LNCaP clone FGC (cell line): Measurements from ENCODE around the gene HYAL1.

Experiments
- DNase-seq: peaks from one replicate; pipeline ENCODE4 v3.0.0-alpha.2; 2011; ENCODE audit warnings: low read depth
- H3K4me3 ChIP-seq: 2 replicates; pipeline ENCODE4 v1.5.1; 2011; ENCODE audit warnings: mild to moderate bottlenecking, low read depth, low read length, control low read depth
- TF ChIP-seq, protein P1 (sequence below): IDR thresholded peaks from 2 replicates; pipeline ENCODE4 v1.5.1; 2012; ENCODE audit warnings: mild to moderate bottlenecking; ENCODE audit not compliant: control insufficient read depth, insufficient read depth; ENCODE audit errors: extremely low read depth

The HYAL1 gene

DNA sequence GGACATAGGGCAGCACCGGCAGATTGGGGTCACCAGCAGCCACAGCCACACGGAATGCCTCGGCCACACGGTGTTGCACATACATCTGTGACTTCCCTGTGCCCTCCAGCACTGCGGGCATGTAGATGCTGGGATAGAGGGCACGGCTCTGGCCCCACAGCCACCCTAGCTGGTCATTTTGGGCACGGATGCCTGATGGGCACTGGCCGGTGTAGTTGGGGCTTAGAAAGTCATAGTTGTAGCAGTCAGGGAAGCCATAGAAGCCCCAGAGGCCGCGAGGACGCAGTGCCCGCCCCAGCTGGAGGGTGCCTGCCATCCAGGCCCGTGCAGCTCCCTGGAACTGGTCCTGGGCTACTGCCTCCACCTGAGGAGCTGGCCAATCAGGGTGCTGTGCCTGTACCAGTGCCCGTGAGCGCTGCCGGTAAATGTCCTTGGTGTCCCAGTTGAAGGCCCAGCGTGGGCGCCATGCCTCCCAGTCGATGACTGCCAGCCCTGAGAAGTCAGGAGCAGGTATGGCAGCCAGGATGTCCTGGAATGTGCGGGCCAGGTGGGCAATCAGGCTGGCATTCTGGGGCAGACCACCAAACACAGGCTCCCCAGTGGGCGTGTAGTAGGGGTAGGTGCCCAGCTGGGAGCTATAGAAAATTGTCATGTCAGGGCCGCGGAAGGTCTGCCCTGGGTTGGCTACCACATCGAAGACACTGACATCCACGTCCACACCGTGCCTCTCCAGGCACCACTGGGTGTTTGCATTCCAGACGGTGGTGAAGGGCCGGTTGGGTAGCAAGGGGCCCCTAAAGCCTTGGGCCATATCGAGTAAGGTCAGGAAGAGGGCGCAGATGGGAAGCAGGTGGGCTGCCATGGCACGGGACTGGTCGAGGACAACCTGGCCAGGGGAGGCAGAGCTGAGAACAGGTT, 1.0 kb downstream of the HYAL1 start:
- DNase-seq, result no peak
- TF ChIP-seq, protein P1, sequence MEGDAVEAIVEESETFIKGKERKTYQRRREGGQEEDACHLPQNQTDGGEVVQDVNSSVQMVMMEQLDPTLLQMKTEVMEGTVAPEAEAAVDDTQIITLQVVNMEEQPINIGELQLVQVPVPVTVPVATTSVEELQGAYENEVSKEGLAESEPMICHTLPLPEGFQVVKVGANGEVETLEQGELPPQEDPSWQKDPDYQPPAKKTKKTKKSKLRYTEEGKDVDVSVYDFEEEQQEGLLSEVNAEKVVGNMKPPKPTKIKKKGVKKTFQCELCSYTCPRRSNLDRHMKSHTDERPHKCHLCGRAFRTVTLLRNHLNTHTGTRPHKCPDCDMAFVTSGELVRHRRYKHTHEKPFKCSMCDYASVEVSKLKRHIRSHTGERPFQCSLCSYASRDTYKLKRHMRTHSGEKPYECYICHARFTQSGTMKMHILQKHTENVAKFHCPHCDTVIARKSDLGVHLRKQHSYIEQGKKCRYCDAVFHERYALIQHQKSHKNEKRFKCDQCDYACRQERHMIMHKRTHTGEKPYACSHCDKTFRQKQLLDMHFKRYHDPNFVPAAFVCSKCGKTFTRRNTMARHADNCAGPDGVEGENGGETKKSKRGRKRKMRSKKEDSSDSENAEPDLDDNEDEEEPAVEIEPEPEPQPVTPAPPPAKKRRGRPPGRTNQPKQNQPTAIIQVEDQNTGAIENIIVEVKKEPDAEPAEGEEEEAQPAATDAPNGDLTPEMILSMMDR, result no peak
- no peak overlapping the region for H3K4me3 ChIP-seq

DNA sequence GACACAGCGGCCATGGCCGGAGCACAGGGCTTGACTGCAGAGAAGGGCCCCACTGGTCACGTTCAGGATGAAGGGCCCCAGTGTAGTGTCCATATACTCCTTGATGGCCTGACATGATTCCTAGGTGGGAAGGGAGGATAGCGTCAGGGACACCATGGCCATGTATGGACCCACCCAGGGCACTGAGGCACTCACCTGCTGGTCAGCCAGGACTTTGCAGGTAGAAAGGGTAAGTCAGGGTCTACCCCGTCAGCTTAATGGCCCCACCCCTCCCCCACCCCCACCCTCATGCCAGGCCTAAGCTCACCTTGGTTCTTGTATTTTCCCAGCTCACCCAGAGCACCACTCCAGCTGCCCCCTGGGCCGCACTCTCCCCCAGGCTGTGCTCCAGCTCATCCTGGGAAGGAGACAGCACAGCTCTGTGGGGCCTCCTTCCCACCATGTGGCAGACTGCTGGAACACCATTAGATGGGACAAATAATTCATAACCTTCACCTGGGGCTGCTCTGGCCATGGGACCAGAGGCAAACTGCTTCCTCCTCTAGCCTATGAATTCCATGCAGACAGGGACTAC, 2.6 kb downstream of the HYAL1 start:
- H3K4me3 ChIP-seq, result peak overlapping the region; percentile 55; the same call in 1 of the 2 replicates
- DNase-seq, result no peak
- TF ChIP-seq, protein P1, result no peak

DNA sequence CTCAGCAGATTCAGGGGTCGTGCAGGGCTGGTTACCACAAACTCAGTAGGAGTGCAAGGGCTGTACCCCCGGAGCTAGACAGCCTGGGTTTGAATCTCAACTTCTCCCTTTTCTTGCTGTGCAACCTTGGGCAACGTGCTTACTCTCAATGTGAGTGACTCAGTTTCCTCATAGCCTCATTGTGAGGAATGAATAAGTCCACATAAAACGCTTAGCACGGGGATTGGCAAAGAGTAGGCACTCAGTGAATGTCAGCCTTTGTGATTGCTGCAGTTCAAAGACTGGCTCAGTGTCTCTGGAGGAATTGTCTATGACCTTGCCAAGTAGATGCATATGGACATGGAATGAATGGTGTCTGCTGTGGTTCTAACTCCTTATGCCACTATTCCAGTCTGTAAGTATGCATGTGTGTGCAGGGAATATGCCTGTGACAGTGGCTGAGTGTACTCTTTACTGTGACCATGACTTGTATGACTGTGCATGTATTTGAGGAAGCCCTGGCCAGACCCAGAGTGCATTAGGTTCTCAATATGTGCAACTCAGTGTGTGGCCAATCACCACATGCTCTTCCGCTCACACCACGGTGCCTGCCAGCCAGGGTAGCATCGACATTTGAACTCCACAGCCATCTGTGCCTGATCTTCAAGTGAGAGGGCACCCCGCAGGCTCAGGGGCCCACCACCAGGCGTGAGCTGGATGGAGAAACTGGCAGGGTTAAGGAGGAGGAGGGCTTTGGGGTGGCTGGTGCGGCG, 3.3 kb downstream of the HYAL1 start:
- no peak for DNase-seq
- TF ChIP-seq, protein P1, result no peak
- peak overlapping the region; percentile 55 for H3K4me3 ChIP-seq

DNA sequence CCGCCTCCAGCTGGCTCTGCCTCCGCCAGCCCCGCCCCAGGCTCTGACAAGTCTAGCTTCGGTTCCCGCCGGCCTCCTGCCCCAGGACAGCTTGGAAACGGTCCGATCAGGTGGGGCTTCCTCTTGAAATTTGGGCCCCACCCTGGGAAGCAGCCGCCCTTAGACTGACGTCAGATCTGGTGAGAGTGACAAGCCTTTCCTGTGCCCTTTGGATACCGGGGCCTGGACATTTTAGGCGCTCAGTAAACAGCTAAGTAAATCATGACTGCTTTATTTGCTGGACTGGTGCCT, 3.8 kb downstream of the HYAL1 start:
- peak overlapping the region; percentile 55 for H3K4me3 ChIP-seq
- DNase-seq, result no peak
- TF ChIP-seq, protein P1, result no peak

DNA sequence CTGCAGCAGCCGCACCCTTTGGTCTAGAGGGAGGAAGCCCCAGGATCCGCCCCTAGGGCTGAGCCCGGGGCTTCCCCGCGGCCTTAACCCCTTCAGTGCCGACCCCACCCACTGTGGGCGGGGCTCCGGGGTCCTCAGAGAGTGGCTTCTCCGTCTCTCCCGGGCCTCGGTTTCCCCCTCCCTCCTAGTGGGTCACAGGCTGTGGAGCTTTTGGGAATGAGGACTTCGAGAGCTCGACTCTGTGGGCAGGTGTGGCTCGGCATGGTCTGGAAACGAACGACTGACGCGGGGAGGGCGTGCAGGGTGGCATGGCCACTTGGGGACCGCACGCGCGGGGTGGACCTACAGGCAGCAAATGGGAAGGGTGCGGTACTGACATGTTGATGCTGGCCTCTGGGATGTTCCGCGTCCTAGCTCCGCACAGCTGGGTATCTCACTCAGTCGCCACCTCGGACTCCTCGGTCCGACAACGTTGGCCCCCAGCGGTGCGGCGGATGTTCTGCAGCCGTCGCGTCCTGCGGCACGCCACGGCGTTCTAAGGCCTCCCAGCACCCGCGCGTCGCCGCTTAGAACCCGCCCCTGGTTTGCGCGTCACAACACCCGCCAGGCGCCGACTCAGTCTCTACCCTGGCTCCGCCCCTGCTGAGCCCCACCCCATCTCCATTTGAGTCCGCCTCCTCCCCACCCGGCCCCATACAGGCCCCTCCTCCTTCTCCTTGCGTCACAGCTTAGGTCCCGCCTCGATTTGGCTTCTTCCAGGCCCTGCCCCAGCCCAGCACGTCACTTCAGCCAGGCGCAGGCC, 4.3 kb downstream of the HYAL1 start, which contains the start of the genes HYAL3 and NAA80:
Gene HYAL3 (minus strand): TSS at position 570 of the 802 bp plus-strand sequence. CDS start 3,803 bp downstream, outside the sequence.
Gene NAA80 (minus strand): TSS at position 570 of the 802 bp plus-strand sequence. CDS start 1,942 bp downstream, outside the sequence.
- TF ChIP-seq, protein P1, result peak; percentile 45
- peak within 1 kb of the TSS; percentile 93 for H3K4me3 ChIP-seq
- DNase-seq, result peak; percentile 98
